Left ventricle myocardium inferior (tissue), 1 donor: ENCODE measurements around the gene SPTLC2. TPM values are rescaled to one million over a fixed set of nuclear protein-coding genes. Genes with fewer than 3 reads are reported as not detected.
A peak's percentile ranks its signal among the peaks of the same experiment; 100 is the strongest.

Source experiments
- DNase-seq: peaks from one replicate; pipeline ENCODE4 v3.0.0-alpha.2; 2020
- H3K27ac ChIP-seq: fragments of 200-600 bp; replicated peaks from 2 replicates; pipeline ENCODE4 v1.8.0; 2021
- H3K27me3 ChIP-seq: fragments of 200-600 bp; 2 replicates; pipeline ENCODE4 v1.8.0; 2021; ENCODE audit warnings: low read depth
- H3K36me3 ChIP-seq: fragments of 200-600 bp; 2 replicates; pipeline ENCODE4 v1.8.0; 2021
- H3K4me1 ChIP-seq: fragments of 200-600 bp; 2 replicates; pipeline ENCODE4 v1.8.0; 2021
- H3K4me3 ChIP-seq: fragments of 200-600 bp; 2 replicates; pipeline ENCODE4 v1.8.0; 2021; ENCODE audit warnings: mild to moderate bottlenecking, moderate library complexity
- H3K9me3 ChIP-seq: fragments of 200-600 bp; replicated peaks from 2 replicates; pipeline ENCODE4 v1.8.0; 2021
- intact Hi-C: fragments of 100-400 bp; cut with micrococcal nuclease; formaldehyde crosslinking; loops from one replicate; pipeline ENCODE4 v1.11.0; 2022
- total RNA-seq: library from RNA; stranded (reverse); fragmentation: NEBNext Ultra II Directional; extraction: Animal tissue kit (Norgen Biotek cat#: 25700); gene quantifications from one replicate; pipeline ENCODE4 v1.2.1, GENCODE V29; 2021
- TF ChIP-seq, protein P1 (sequence below): fragments of 200-600 bp; IDR thresholded peaks from 2 replicates; pipeline ENCODE4 v1.8.0; 2021; ENCODE audit warnings: antibody characterized with exemption, mild to moderate bottlenecking, borderline replicate concordance
- donor health status: DM: no; HTN: yes; CAD: no; lungs with severe emphysema.

Gene SPTLC2
- total RNA-seq, 1 donor from 2014 or later: 11.5 TPM

DNA sequence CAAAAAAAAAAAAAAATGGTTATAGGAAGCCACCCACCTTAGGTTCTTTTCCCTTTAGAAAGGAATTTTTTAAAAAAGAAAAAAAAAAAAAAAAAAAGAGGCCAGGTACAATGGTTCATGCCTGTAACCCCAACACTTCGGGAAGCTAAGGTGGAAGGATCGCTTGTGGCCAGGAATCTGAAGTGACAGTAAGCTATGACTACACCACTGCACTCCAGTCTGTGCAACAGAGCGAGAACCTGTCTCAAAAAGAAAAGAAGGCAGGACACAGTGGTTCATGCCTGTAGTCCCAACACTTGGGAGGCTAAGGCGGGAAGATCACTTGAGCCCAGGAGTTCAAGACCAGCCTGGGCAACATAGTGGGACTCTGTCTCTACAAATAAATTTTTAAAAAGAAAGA lies 36.0 kb downstream of the SPTLC2 start:
- Histone ChIP-seq H3K4me3 (peak overlapping the region; percentile 38), H3K27me3 (no peaks in the 10 kb centered on the region), H3K36me3 (peaks cover 6% of the 10 kb centered on the region), H3K4me1 (peaks cover 72% of the 10 kb centered on the region), H3K9me3 (no peaks in the 10 kb centered on the region), H3K27ac (peak overlapping the region; percentile 40)
- TF ChIP-seq, protein P1, sequence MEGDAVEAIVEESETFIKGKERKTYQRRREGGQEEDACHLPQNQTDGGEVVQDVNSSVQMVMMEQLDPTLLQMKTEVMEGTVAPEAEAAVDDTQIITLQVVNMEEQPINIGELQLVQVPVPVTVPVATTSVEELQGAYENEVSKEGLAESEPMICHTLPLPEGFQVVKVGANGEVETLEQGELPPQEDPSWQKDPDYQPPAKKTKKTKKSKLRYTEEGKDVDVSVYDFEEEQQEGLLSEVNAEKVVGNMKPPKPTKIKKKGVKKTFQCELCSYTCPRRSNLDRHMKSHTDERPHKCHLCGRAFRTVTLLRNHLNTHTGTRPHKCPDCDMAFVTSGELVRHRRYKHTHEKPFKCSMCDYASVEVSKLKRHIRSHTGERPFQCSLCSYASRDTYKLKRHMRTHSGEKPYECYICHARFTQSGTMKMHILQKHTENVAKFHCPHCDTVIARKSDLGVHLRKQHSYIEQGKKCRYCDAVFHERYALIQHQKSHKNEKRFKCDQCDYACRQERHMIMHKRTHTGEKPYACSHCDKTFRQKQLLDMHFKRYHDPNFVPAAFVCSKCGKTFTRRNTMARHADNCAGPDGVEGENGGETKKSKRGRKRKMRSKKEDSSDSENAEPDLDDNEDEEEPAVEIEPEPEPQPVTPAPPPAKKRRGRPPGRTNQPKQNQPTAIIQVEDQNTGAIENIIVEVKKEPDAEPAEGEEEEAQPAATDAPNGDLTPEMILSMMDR: no peak
- DNase-seq: no peak
- intact Hi-C loops: no loop called here

DNA sequence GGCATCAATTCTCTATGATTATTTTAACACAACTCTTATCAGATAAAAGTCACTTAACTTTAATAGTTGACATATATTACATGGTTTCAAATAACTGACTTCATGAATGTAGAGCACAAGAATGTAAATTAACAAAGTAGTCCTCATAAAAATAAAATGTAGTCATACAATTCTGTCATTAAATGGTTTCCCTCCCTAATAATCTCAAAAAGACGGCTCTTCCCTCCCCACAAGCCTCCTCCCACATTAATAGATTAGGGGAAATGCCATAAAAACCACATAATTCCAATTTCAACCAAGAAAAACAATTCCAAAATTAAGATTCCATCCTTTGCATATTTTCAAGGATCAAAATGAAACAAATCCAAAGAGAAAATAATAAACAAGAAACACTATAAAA lies 36.7 kb downstream of the SPTLC2 start:
- TF ChIP-seq, protein P1: no peak
- Histone ChIP-seq H3K4me1 (peaks cover 65% of the 10 kb centered on the region), H3K9me3 (no peaks in the 10 kb centered on the region), H3K27ac (no peak overlapping the region), H3K27me3 (no peaks in the 10 kb centered on the region), H3K36me3 (peaks cover 11% of the 10 kb centered on the region), H3K4me3 (no peak overlapping the region)
- intact Hi-C loops: no loop called here
- no peak for DNase-seq

DNA sequence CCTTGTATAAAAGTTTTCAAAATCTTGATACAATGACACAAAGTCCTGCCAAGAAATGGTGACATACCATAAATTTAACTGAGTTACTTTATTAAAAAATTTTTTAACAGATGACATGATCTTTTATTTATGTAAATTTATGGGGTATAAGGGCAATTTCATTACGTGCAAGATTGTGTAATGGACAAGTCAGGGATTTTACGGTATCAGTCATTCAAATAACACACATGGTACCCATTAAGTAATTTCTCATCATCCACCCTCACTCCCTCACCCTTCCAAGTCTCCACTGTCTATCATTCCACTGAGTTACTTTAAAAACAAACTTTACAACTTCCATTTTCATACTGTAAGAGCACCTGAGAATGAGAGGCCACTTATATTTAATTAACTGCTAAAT lies 37.4 kb downstream of the SPTLC2 start:
- DNase-seq: no peak
- intact Hi-C loops: no loop called here
- TF ChIP-seq, protein P1: no peak
- no peaks in the 10 kb centered on the region for H3K9me3 ChIP-seq
- peaks cover 58% of the 10 kb centered on the region for H3K4me1 ChIP-seq
- H3K27ac ChIP-seq: no peak overlapping the region
- no peaks in the 10 kb centered on the region for H3K27me3 ChIP-seq
- H3K4me3 ChIP-seq: no peak overlapping the region
- H3K36me3 ChIP-seq: peaks cover 11% of the 10 kb centered on the region

DNA sequence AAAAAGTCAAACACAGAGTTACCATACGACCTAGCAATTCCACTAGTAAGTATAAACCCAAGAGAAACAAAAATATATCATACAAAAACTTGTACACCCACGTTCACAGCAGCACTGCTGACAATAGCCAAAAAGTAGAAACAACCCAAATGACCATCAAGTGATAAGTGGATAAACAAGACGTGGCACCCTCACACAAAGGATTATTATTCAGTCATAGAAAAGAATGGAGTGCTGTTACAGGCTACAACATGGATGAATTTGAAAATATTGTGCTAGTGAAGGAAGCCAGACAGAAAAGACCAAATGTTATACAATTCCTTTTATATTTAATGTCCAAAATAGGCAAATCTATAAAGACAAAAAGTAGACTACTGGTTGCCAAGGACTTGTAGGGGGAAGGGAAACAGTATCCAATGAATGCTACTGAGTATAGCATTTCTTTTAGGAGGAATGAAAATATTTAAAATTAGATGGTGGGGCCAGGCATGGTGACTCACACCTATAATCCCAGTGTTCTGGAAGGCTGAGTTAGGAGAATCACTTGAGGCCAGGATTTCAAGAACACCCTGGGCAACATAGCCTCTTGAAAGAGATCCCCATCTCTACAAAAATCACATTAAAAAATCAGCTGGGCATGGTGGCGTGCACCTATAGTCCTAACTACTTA lies 41.9 kb downstream of the SPTLC2 start:
- no peaks in the 10 kb centered on the region for H3K27me3 ChIP-seq
- intact Hi-C loops: no loop called here
- TF ChIP-seq, protein P1: no peak
- H3K36me3 ChIP-seq: peaks cover 28% of the 10 kb centered on the region
- no peak for DNase-seq
- no peaks in the 10 kb centered on the region for H3K9me3 ChIP-seq
- H3K4me1 ChIP-seq: peaks cover 22% of the 10 kb centered on the region
- H3K27ac ChIP-seq: no peak overlapping the region
- no peak overlapping the region for H3K4me3 ChIP-seq

DNA sequence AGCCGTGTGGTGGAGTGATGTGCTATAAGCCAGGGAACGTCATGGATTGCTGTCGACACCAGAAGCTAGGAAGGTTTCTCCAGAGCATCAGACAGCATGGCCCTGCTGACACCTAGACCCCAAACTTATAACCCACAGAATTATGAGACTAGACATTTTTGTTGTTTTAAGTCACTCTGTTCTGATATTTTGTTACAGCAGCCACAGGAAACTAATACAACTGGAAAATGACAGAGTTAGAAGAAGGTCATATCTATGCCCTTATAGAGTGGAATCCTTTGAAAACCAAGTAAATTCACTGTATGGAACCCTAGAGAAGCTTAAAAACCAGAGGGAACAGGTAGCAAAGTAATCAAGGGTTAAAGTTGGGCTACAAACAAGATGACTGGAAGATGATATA lies 42.5 kb downstream of the SPTLC2 start:
- peaks cover 35% of the 10 kb centered on the region for H3K36me3 ChIP-seq
- DNase-seq: no peak
- TF ChIP-seq, protein P1: no peak
- no peak overlapping the region for H3K4me3 ChIP-seq
- H3K27me3 ChIP-seq: no peaks in the 10 kb centered on the region
- H3K9me3 ChIP-seq: no peaks in the 10 kb centered on the region
- peaks cover 16% of the 10 kb centered on the region for H3K4me1 ChIP-seq
- H3K27ac ChIP-seq: no peak overlapping the region
- intact Hi-C loops: no loop called here
